Activated CD4-positive, alpha-beta memory T cell treated with anti-CD3 and anti-CD28 coated beads for 36 hours (primary cell): ENCODE results near the gene PTPRM. TPM values are rescaled to one million over a fixed set of nuclear protein-coding genes. Genes with fewer than 3 reads are reported as not detected.

Experiments used
- CTCF ChIA-PET: fragments of 350-600 bp; sonication (Branson Sonifier 250); formaldehyde crosslinking; loops from one replicate; lab custom pipeline; 2021; ENCODE audit warnings: antibody characterized with exemption, inconsistent platforms; lab: Charles Lee
- POLR2A ChIA-PET: fragments of 350-600 bp; sonication (Branson Sonifier 250); formaldehyde crosslinking; loops from one replicate; lab custom pipeline; 2021; ENCODE audit warnings: antibody characterized with exemption; lab: Charles Lee
- DNase-seq: peaks from one replicate; pipeline ENCODE4 v3.0.0-alpha.2; 2020
- H3K27ac Mint-ChIP-seq: one replicate; pipeline ENCODE4 v1.8.0; 2021; ENCODE audit warnings: mixed read lengths
- H3K27me3 Mint-ChIP-seq: one replicate; pipeline ENCODE4 v1.8.0; 2021; ENCODE audit warnings: mixed read lengths
- H3K36me3 Mint-ChIP-seq: one replicate; pipeline ENCODE4 v1.8.0; 2021; ENCODE audit warnings: mixed read lengths
- H3K4me1 Mint-ChIP-seq: one replicate; pipeline ENCODE4 v1.8.0; 2021; ENCODE audit warnings: low read depth, mixed read lengths
- H3K4me3 Mint-ChIP-seq: one replicate; pipeline ENCODE4 v1.8.0; 2021; ENCODE audit warnings: mild to moderate bottlenecking, mixed read lengths
- H3K9me3 Mint-ChIP-seq: one replicate; pipeline ENCODE4 v1.8.0; 2021; ENCODE audit warnings: mixed read lengths
- intact Hi-C: fragments of 100-400 bp; cut with micrococcal nuclease; formaldehyde crosslinking; loops from one replicate; pipeline ENCODE4 v1.15.1; 2023
- total RNA-seq, 2 experiments: library from RNA; stranded (reverse); gene quantifications; one replicate each; pipeline ENCODE4 v1.2.3, GENCODE V29; 2021

The PTPRM gene
- total RNA-seq, 2 experiments from 2014 or later: 7.0 to 8.6 TPM

DNA sequence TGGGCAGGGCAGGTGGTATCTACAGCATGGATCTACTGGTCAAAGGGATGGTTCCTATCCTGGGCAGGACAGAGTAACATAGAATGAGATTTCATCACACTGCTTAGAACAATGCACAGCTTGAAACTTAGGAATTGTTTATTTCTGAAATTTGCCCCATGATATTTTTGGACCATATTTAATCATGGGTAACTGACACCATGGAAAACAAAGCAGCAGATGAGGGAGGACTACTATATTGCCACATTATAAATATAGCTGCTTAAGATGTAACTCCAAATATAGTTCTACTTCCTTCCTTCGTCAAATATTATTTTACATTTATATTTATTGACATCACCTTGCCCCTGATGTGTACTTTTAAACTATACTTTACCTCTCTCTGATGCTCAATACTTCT lies 254.7 kb downstream of the PTPRM start:
- intact Hi-C loops: no loop called here
- no peak overlapping the region for H3K27ac Mint-ChIP-seq
- H3K9me3 Mint-ChIP-seq: no peaks in the 10 kb centered on the region
- ChIA-PET POLR2A (no interaction called here), CTCF (no interaction called here)
- no peak for DNase-seq
- H3K27me3 Mint-ChIP-seq: no peaks in the 10 kb centered on the region
- H3K4me3 Mint-ChIP-seq: no peak overlapping the region
- H3K4me1 Mint-ChIP-seq: no peaks in the 10 kb centered on the region
- no peaks in the 10 kb centered on the region for H3K36me3 Mint-ChIP-seq

- POLR2A ChIA-PET: no interaction called here
- DNase-seq: no peak
- Mint-ChIP-seq H3K4me3 (no peak overlapping the region), H3K4me1 (no peaks in the 10 kb centered on the region), H3K36me3 (no peaks in the 10 kb centered on the region), H3K9me3 (no peaks in the 10 kb centered on the region), H3K27ac (no peak overlapping the region), H3K27me3 (no peaks in the 10 kb centered on the region)
- intact Hi-C loops: no loop called here
- CTCF ChIA-PET: no interaction called here
Measured at GRCh38 chr18:7822435-7823331, 255.6 kb downstream of the PTPRM start.

DNA sequence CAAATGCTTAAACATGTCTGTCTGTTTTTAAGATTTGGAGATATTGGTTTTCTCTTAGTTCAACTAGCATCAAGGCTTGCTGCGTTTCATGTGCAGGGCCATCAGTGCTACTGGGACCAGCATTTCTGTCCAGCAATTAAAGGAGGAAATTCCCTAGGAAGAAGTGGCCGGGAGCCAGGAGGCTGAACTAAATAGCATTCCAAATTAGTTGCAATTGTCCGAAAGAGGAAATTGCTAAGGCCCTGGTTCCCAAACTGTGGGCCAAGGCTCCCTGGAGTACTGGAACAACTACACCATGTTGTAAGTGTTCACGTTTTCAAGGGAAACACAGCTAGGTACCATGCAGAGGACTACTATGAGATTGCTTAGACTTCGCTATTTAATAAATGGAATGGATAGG lies 257.9 kb downstream of the PTPRM start:
- Mint-ChIP-seq H3K9me3 (no peaks in the 10 kb centered on the region), H3K4me1 (no peaks in the 10 kb centered on the region), H3K27ac (no peak overlapping the region), H3K4me3 (no peak overlapping the region), H3K27me3 (no peaks in the 10 kb centered on the region), H3K36me3 (no peaks in the 10 kb centered on the region)
- ChIA-PET POLR2A (no interaction called here), CTCF (no interaction called here)
- DNase-seq: no peak
- intact Hi-C loops: no loop called here

DNA sequence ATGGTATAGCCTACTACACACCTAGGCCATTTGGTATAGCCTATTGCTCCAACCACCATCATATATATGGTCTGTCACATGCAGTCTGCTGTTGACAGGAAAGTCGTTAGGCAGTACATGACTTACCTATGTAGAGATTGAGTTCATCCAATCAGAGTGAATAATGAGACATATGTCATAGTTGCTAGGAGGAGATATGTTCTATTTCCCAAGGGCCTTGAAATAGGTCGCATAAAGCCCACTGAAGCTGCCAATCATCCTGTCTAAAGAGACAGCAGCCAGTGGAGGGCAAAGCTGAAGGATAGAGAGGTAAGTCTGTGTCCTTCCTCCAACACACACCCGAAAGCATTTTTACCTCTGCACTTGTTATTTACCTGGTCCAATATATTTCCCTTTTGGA lies 263.4 kb downstream of the PTPRM start:
- no peak overlapping the region for H3K4me3 Mint-ChIP-seq
- intact Hi-C loops: no loop called here
- H3K9me3 Mint-ChIP-seq: no peaks in the 10 kb centered on the region
- CTCF ChIA-PET: no interaction called here
- no peaks in the 10 kb centered on the region for H3K4me1 Mint-ChIP-seq
- H3K27ac Mint-ChIP-seq: no peak overlapping the region
- no peaks in the 10 kb centered on the region for H3K27me3 Mint-ChIP-seq
- H3K36me3 Mint-ChIP-seq: no peaks in the 10 kb centered on the region
- POLR2A ChIA-PET: no interaction called here
- no peak for DNase-seq

GRCh38 chr18:7839548-7839947 lies 272.4 kb downstream of the PTPRM start:
- Mint-ChIP-seq H3K4me3 (no peak overlapping the region), H3K36me3 (no peaks in the 10 kb centered on the region), H3K27me3 (no peaks in the 10 kb centered on the region), H3K4me1 (no peaks in the 10 kb centered on the region), H3K9me3 (peaks cover 12% of the 10 kb centered on the region), H3K27ac (no peak overlapping the region)
- intact Hi-C loops: no loop called here
- CTCF ChIA-PET: no interaction called here
- no peak for DNase-seq
- POLR2A ChIA-PET: no interaction called here

GRCh38 chr18:7840411-7840810 lies 273.3 kb downstream of the PTPRM start:
- Mint-ChIP-seq H3K36me3 (no peaks in the 10 kb centered on the region), H3K9me3 (peaks cover 20% of the 10 kb centered on the region), H3K27me3 (no peaks in the 10 kb centered on the region), H3K4me1 (no peaks in the 10 kb centered on the region), H3K27ac (no peak overlapping the region), H3K4me3 (no peak overlapping the region)
- intact Hi-C loops: no loop called here
- POLR2A ChIA-PET: no interaction called here
- no peak for DNase-seq
- CTCF ChIA-PET: no interaction called here

DNA sequence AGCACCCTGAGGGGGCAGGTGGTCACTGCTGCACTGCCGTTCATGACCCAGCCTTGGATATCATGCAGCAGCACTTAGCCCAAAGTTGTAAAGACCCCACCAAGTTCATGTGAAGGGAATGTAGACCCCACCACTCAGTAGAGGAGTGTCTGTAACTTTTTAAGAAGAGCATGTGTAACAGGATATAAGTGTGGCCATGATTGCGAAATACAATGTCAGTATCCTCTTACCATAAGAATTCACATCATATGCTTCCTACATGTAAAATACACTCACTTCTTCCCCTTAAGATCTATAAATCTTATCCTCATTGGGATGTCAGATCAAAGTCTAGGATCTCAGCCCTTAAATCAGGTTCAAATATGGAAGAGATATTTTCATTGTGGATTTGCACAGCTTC lies 276.9 kb downstream of the PTPRM start:
- no peaks in the 10 kb centered on the region for H3K36me3 Mint-ChIP-seq
- CTCF ChIA-PET: no interaction called here
- H3K4me3 Mint-ChIP-seq: no peak overlapping the region
- no peak overlapping the region for H3K27ac Mint-ChIP-seq
- no peaks in the 10 kb centered on the region for H3K27me3 Mint-ChIP-seq
- intact Hi-C loops: no loop called here
- no peaks in the 10 kb centered on the region for H3K4me1 Mint-ChIP-seq
- H3K9me3 Mint-ChIP-seq: peaks cover 18% of the 10 kb centered on the region
- DNase-seq: no peak
- POLR2A ChIA-PET: no interaction called here

- CTCF ChIA-PET: no interaction called here
- intact Hi-C loops: no loop called here
- DNase-seq: no peak
- H3K27ac Mint-ChIP-seq: no peak overlapping the region
- no peaks in the 10 kb centered on the region for H3K4me1 Mint-ChIP-seq
- no peaks in the 10 kb centered on the region for H3K36me3 Mint-ChIP-seq
- no peaks in the 10 kb centered on the region for H3K27me3 Mint-ChIP-seq
- H3K9me3 Mint-ChIP-seq: peaks cover 18% of the 10 kb centered on the region
- H3K4me3 Mint-ChIP-seq: no peak overlapping the region
- POLR2A ChIA-PET: no interaction called here
Measured at GRCh38 chr18:7844418-7844817, 277.3 kb downstream of the PTPRM start.

DNA sequence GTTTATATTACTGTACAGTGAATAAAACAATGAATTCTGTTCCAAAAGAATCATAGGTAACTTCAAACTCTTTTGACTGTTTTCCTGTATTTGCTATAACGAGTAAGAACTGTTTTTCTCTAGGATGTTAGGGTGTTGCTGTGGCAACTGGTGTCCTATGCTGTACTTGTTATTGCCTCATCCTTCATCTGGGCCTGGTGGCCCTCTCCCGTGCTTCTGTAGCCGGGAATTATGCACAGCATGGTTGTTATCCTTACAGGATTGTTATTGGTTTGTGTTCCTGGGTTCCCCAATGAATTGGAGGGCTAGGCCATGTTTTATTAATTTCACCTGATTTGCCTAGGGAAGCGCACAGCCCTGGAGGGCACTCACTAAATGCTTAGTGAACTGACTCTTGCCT lies 279.2 kb downstream of the PTPRM start:
- POLR2A ChIA-PET: no interaction called here
- peaks cover 18% of the 10 kb centered on the region for H3K9me3 Mint-ChIP-seq
- H3K27ac Mint-ChIP-seq: no peak overlapping the region
- no peaks in the 10 kb centered on the region for H3K4me1 Mint-ChIP-seq
- CTCF ChIA-PET: no interaction called here
- H3K4me3 Mint-ChIP-seq: no peak overlapping the region
- intact Hi-C loops: no loop called here
- no peaks in the 10 kb centered on the region for H3K36me3 Mint-ChIP-seq
- DNase-seq: no peak
- no peaks in the 10 kb centered on the region for H3K27me3 Mint-ChIP-seq

DNA sequence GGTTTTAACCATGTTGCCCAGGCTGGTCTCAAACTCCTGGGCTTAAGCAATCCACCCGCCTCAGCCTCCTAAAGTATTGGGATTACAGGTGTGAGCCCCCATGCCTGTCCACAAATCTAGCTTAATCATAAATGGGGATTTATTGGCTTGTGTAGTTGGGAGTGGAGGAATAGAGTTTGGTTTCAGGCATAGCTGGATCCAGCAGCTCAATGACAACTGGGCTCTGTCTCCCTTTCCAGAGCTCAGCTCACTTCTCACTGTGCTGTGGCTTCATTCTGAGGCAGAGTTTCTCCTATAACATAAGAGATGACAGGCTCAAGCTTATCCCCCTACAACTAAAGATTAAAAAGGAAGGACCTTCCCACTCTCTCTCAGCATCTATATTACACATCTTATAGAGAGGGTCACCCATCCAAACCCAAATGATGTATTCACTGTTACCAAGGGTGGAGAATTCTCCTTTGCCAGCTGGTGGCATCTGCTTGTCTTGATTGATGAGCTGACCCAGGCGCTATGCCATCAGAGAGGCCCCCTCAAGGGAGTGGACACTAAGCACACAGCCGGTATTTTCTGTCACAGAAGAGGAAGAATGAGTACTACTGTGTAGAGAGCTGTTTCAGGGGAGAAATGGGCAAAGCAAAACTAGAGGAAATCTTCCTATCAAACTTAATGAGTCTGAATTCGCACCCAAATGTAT lies 280.4 kb downstream of the PTPRM start:
- H3K9me3 Mint-ChIP-seq: peaks cover 25% of the 10 kb centered on the region
- intact Hi-C loops: no loop called here
- POLR2A ChIA-PET: no interaction called here
- H3K27ac Mint-ChIP-seq: no peak overlapping the region
- no peaks in the 10 kb centered on the region for H3K4me1 Mint-ChIP-seq
- H3K27me3 Mint-ChIP-seq: no peaks in the 10 kb centered on the region
- no peak overlapping the region for H3K4me3 Mint-ChIP-seq
- H3K36me3 Mint-ChIP-seq: no peaks in the 10 kb centered on the region
- no peak for DNase-seq
- CTCF ChIA-PET: no interaction called here

DNA sequence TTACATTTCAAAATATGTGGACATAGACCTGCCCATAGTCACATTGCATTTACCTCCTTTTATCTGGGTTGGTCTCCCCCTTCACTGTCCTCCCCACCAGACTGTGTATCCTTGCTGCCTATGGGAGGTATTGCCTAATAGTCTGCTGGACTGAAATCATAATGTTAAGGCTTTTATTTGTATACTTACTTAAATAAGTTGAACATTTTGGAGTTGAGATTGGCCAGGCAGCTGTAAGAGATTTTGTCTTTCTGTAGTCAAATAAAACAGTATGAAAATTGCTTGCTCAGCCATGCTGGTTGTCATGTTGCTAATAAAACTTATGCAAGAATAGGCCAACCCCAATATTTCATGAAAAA lies 280.9 kb downstream of the PTPRM start:
- intact Hi-C loops: no loop called here
- Mint-ChIP-seq H3K27me3 (no peaks in the 10 kb centered on the region), H3K9me3 (peaks cover 25% of the 10 kb centered on the region), H3K27ac (no peak overlapping the region), H3K36me3 (no peaks in the 10 kb centered on the region), H3K4me3 (no peak overlapping the region), H3K4me1 (no peaks in the 10 kb centered on the region)
- CTCF ChIA-PET: no interaction called here
- no peak for DNase-seq
- POLR2A ChIA-PET: no interaction called here

DNA sequence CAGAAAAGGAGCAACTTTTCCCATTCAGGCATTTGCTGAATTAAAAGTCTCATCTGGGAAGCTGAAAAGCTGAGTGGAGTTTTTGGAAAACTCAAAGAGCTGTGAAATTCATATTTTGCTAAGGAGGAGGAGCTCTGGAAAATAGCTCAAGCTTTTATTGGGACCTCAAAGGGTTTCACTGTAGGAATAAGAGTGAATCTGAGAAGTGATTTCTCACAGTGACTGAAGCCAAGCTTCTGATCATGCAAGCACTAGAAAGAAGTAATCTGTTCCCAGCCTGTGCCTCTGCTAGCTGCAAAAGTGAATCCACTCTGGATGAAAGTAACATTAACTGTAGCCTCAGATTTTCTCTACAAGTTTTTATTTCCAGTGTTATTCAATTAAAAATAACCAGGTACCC lies 283.3 kb downstream of the PTPRM start:
- no peaks in the 10 kb centered on the region for H3K4me1 Mint-ChIP-seq
- POLR2A ChIA-PET: no interaction called here
- CTCF ChIA-PET: no interaction called here
- H3K9me3 Mint-ChIP-seq: peaks cover 11% of the 10 kb centered on the region
- H3K4me3 Mint-ChIP-seq: no peak overlapping the region
- H3K27me3 Mint-ChIP-seq: no peaks in the 10 kb centered on the region
- no peak for DNase-seq
- intact Hi-C loops: no loop called here
- no peak overlapping the region for H3K27ac Mint-ChIP-seq
- no peaks in the 10 kb centered on the region for H3K36me3 Mint-ChIP-seq

GRCh38 chr18:7855028-7855427 lies 287.9 kb downstream of the PTPRM start:
- peaks cover 7% of the 10 kb centered on the region for H3K9me3 Mint-ChIP-seq
- H3K4me3 Mint-ChIP-seq: no peak overlapping the region
- CTCF ChIA-PET: no interaction called here
- POLR2A ChIA-PET: interaction anchor here (0.5 kb wide), 1 partner anchor 131 kb away, joined by 3 read pairs; no protein-coding TSS in a partner anchor
- DNase-seq: no peak
- no peaks in the 10 kb centered on the region for H3K27me3 Mint-ChIP-seq
- H3K27ac Mint-ChIP-seq: no peak overlapping the region
- no peaks in the 10 kb centered on the region for H3K36me3 Mint-ChIP-seq
- no peaks in the 10 kb centered on the region for H3K4me1 Mint-ChIP-seq
- intact Hi-C loops: no loop called here
